CD4-positive, alpha-beta T cell treated with Interleukin-2 at 100 ng/mL for 4 hours (primary cell): ENCODE measurements around the gene PPP2R2D.
"Not testable (repeated sequence)": the region's sequence is repeated elsewhere in the genome, so short reads cannot be mapped to it uniquely, and the experiment has no call there.

ENCODE experiments used
- DNase-seq: peaks from one replicate; pipeline ENCODE4 v3.0.0-alpha.2; 2020; ENCODE audit warnings: low spot score

The PPP2R2D gene

GRCh38 chr10:131868436-131868835, 32.4 kb upstream of the PPP2R2D start:
- no peak for DNase-seq

- DNase-seq: no peak
Observed at GRCh38 chr10:131869344-131869743, 31.5 kb upstream of the PPP2R2D start.

DNA sequence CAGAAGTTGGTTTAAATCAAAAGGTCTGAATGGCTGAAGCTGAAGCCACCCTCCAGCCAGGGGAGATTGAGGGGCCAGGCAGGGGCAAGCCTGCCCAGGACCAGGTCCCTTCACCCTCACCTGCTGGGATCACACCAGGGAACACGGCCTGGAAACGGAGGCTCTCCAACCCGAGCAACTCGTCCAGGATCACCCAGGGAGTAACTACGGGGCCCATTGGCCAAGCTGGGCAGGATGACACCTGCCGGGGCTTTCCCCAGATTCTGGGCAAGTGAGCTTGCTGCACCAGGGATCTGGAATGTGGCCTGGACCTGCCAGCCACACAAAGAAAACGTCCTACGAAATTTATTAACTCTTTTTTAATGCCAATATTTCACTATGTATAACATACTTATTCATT, 30.4 kb upstream of the PPP2R2D start:
- no peak for DNase-seq

DNA sequence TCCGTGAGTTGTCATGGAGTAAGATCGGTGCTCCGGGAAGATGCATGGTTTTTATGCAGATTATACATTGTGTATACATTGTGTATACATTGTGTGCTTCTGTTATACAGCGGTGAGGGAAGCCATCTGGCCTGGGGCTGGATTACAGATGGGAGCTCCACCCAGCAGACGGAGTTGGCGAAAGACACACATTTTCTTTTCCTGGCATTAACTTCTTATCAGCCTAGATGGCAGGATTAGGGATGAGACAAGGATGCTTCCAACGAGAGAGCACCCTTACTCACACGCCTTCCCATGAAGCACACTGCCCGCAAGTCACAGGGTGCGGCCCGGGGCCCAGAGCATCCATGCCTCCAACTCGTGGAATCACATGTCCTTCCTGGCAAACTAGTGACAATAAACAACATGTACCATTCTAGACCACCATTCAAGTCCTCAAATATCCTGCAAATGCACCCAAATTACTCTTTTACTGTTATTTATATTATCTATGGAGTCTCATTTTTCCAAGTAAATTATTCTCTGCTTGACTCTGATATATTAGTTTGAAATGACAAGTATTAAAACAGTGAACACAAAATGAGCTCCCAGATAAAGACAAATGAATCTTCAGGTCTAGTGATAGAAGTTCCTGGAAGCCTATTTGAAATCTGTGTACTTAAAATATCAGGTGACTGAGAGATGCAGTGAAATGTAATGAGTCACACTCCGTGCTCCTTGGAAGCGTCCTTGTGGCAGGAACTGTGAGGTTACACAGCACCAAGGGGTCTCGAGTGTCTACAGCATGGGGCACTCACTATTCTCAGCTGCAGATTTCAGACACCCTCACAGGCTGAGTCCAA, 29.8 kb upstream of the PPP2R2D start:
- no peak for DNase-seq

DNA sequence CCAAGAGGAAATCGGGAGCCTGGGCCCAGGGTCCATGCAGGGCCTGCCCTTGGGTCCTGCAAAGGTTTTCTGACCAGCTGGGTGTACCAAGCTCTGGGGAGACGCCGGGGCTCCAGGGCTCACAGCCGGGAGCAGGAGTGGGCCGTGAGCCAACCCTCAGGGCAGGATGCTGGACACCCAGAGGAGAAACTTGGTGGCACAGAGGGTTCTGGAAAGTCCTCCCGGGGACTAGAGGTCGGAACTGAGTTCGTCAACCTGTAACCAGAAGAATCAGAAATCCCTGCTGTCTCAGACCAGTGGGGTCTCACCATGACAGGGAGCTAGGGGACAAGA, 29.2 kb upstream of the PPP2R2D start:
- DNase-seq: no peak

DNA sequence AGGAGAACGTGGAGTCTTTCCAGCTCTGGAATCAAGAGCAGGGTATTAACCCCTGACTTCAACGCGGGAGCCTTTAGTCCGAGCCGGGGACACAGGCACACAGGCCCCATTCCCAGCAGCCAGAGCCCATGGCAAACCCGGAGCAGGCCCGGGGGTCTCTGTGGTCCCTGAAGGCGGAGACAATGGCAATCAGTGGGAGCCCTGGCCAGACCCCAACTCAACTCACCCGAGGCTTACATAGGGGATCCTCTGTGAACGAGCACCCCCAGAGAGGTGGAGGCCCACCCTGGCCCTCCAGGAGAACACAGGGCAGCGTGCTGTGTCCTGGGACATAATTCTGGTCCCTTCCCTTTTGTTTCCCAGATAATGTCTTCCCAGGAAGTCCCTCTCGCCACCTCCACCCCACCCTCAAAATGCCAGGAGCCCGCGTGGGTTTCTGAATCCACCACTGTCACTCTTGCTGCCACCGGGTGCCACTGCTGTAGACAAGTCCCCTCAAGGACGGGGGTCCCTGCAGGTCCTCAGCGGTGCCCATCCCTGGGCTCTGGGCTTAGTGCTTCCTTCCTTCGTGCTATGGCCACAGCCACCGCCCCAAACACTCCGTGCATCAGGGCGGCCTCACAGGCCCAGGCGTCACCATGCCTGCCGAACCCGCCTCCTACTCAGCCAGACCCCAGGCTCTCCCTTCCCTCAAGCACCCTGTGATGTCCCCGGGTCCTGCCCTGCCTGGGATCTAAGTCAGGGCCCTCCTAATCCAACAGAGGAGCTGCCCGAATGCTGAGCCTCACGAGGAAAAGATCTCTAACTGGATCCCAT, 28.6 kb upstream of the PPP2R2D start:
- DNase-seq: no peak

DNA sequence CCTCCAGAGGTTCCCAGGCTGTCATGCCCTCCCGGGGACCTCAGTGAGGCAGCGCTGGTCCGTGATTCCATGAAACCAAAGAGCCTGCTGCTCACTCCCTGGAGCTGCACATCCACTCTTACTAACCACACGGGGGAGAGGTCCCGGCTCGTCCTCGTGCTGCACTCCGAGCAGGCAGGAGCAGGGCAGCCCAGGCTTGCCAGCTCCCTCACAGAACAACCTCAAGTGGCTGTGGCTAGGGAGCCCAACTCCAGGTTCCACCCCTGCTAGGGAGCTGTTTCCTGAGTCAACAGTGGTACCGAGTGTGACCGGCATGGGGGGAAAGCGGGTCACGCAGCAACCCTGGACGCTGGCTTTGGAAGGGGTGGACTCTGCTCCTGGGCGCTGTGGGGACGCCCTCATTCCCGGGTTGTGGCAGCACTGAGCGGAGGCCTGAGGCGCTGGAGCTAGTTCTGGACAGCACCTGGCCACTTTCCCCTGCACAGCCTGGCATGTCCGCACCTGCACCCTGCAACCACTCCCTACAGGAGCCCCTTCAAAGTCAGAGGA, 27.9 kb upstream of the PPP2R2D start:
- DNase-seq: no peak

DNA sequence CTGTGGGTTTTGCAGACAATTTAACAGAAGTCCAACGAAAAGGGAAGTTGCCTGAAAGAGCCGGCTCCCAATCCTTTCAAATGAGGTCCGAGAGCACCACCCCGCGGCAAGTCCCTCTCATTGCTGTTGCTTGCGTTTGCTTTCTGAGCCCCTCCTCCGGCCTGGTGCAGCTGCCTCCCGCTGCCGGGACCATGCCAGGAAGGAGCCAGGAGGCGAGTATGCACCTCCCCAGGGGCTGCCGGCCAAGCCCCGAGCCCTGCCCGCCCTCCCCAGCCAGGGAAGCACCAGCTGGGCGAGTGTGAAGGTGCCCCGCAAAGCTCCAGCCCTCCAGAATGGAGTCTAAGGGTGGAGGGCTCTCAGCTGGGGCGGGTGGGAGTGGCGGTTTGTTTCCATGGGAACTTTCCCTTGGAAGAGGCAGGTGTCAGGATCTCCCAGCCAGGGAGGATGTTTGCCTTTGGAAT, 25.8 kb upstream of the PPP2R2D start:
- peak; percentile 36 for DNase-seq

GRCh38 chr10:131875501-131875900, 25.3 kb upstream of the PPP2R2D start:
- no peak for DNase-seq

DNA sequence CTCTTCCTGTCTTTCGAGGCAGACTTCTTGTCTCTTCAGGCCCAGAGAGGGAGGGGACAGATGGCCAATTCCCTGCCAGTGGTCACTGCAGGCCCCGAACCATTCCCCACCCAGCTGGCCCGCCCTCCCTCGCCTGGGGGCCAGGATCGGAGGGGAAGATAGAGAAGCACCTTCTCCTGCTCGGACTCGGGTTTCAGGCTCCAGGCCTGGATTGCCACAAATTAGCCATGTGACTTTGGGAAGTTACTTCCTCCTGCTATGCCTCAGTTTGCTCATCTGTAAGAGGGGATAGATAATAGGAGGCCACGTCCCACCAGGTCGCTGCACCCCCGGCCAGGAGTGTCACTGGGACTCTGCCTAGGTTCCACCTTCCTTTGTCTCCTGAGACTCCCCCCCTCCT, 24.8 kb upstream of the PPP2R2D start:
- DNase-seq: no peak

DNA sequence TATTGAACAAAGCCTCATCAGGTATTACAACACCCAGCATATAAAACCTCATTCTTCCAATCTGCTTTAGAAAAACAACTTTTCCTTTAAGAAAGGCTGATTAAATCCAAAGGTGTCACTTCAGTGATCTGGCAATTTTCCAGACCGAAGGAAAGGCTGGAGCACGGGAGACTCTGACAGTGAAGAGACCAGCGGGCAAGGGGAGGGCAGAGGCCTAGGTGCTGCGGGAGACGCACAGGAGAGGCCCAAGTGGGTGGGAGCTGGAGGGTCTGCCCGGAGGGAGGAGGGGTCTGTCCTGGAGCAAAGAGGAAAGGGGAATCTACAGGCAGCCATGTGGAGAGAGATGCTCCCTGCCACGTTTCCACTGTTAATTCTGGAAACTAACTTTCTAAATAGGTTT, 24.3 kb upstream of the PPP2R2D start:
- DNase-seq: no peak

DNA sequence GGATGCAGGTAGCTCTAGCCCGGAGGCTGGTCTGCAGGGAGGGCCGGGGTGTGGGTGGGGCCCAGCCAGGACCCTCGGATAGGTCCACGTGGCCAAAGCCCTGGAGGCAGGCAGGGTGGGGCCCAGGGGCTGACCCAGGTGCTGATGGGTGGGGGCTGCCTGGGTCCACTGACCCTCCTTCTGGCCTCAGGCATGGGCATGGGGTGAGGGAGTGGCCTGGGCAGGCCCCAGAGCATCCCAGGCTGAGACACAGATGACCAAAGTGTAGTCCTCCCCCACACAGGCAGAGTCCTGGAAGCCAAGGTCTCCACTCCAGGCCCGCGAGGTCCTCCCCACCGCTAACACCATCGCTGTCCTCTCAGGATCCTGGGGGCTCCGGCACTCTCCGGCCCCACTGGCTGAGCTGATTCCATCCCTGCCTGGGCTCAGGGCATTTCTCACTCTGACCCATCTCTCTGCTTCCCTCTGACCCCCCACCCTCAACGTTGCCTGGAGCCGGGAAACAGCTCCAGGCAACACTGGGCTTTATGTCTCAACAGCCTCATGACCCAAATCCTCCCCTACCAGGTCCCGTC, 20.7 kb upstream of the PPP2R2D start:
- no peak for DNase-seq

DNA sequence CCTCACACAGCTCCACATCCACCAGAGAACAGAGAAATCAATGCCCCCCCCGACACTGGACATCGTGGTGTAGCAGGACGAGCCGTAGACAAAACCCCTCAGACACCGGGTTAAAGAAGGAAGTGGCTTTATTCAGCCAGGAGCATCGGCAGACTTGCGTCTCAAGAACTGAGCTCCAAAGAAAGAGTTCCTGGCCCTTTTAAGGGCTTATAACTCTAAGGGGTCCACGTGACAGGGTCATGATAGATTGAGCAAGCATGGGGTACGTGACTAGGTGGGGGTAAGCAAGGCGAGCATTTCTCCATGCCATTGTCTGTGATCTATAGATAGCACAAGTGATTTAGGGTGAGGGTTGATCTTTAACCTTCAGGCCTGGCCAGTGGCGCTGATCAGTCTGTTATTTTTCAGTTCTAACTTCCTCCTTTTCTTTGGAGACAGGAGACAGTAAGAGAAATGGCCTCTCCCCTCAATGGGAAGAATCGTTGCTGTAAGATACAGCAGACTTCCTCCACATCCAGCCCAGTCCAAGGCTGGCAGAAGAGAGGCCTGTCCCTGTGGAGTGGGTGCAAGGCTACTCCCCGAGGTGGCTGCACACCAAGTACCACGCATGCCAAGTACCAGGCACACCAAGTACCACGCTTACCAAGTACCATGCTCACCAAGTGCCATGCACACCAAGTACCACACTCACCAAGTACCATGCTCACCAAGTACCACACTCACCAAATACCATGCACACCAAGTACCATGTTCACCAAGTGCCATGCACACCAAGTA, 19.5 kb upstream of the PPP2R2D start:
- DNase-seq: no peak

GRCh38 chr10:131882151-131882550, 18.7 kb upstream of the PPP2R2D start:
- DNase-seq: no peak

DNA sequence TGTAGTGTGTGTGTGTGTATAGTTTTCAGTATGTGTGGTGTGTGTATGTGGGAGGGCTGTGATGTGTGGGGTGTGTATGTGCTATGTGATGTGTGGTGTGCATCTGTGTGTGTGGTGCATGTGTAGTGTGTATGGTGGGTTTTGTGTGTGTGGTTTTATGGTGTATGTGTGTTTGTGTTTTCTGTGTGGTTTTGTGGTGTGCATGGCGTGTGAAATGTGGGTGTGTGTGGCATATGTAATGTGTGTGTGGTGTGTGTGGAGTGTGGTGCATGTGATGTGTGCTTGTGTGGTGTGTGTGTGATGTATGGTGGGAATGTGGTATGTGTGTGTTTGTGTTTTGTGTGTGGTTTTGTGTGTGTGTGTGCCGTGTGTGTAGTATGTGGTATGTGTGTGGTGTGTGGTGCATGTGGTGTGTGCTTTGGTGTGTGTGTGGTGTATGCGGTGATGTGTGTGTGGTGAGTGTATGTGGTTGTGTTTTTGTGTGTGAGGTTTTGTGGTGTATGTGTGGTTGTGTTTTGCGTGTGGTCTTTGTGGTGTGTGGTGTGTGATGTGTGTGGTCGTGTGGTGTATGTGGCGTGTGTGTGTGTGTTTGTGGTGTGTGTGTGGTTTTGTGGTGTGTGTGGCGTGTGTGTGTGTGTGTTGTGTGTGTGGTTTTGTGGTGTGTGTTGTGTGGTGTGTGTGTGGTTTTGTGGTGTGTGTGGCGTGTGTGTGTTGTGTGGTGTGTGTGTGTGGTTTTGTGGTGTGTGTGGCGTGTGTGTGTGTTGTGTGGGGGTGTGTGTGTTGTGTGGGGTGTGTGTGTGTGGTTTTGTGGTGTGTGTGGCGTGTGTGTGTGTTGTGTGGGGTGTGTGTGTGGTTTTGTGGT, 18.0 kb upstream of the PPP2R2D start:
- DNase-seq: no peak

- DNase-seq: not testable (repeated sequence)
Observed at GRCh38 chr10:131883621-131884393, 17.0 kb upstream of the PPP2R2D start.

DNA sequence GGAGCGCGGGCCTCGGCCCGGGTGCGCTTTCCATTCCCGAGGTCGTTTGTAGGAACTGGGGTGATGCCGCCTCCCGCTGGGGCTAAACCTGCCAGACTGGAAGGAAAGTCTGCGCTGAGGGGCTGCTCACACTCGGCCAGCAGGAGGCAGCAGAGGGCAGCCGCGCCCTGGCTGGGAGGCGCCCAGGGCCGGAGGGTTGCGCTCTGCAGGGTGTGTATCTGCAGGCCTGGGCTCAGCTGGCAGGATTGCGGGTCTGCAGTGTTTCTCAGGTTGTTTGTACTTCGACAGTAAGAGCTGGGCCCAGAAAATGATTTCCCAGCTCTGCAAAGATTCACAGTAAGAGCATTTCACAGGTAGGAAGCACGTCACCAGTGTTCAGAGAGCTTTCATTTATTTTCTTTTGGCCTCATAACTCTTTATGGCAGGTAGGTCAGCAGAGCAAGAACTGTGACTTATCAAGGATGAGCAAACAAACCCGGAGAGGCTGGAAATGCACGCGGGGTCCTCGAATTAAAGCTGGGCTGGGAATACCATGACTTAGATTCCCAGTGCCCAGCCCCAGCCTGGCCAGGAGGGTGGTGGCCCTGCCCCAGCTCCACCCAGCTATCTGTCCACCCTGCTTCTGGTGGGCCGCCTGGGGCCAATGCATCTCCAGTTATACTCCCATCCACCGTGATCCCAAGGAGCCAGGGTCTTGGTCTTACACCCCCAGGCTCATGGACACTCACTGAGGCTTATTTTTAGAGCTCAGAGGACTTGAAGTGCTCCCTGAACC, 15.2 kb upstream of the PPP2R2D start:
- DNase-seq: peak; percentile 81

GRCh38 chr10:131886237-131886636, 14.6 kb upstream of the PPP2R2D start:
- no peak for DNase-seq

- no peak for DNase-seq
Observed at GRCh38 chr10:131888186-131888604, 12.6 kb upstream of the PPP2R2D start.
